K562 (cell line): ENCODE measurements around the gene KCP. TPM values are rescaled to one million over a fixed set of nuclear protein-coding genes. Genes with fewer than 3 reads are reported as not detected.

ENCODE experiments used
- COPS2 ChIP-seq: fragments of 450-650 bp; conservative IDR thresholded peaks from 2 replicates; pipeline ENCODE4 v1.6.1; 2016; ENCODE audit warnings: mild to moderate bottlenecking, moderate library complexity
- ELF4 ChIP-seq: fragments of 450-650 bp; formaldehyde crosslinking; IDR thresholded peaks from 2 replicates; pipeline ENCODE4 v1.4.0; 2022; ENCODE audit warnings: missing genetic modification characterization
- ERF ChIP-seq: fragments of 450-650 bp; formaldehyde crosslinking; IDR thresholded peaks from 2 replicates; pipeline ENCODE4 v1.4.0; 2020; ENCODE audit warnings: mild to moderate bottlenecking, mixed read lengths
- FOXA3 ChIP-seq, 2 experiments: fragments of 450-650 bp in 1 of 2; sonication (generic) in 1 of 2; formaldehyde crosslinking; IDR thresholded peaks in 1 of 2; conservative IDR thresholded peaks in 1 of 2; 2 replicates each; pipeline versions ENCODE4 v1.4.0 to v1.8.0; 2020 to 2022; ENCODE audit warnings: mild to moderate bottlenecking in 2 of 2, missing genetic modification reagents in 1 of 2
- FOXM1 ChIP-seq, 2 experiments: fragments of 450-650 bp in 1 of 2; sonication (generic) in 1 of 2; formaldehyde crosslinking in 1 of 2; IDR thresholded peaks; 2 replicates each; pipeline versions ENCODE4 v1.6.1 to v1.9.0; 2017 to 2022; ENCODE audit warnings: low read depth in 2 of 2, mild to moderate bottlenecking in 2 of 2, missing genetic modification reagents in 1 of 2, moderate library complexity in 1 of 2
- GATAD2A ChIP-seq: fragments of 450-650 bp; IDR thresholded peaks from 2 replicates; pipeline ENCODE4 v1.6.1; 2017
- NBN ChIP-seq: fragments of 450-650 bp; IDR thresholded peaks from 2 replicates; pipeline ENCODE4 v1.6.1; 2016; ENCODE audit warnings: low read depth, mild to moderate bottlenecking
- NFIC ChIP-seq: fragments of 450-650 bp; IDR thresholded peaks from 2 replicates; pipeline ENCODE4 v1.6.1; 2017; ENCODE audit warnings: mild to moderate bottlenecking, inconsistent platforms
- PTTG1 ChIP-seq: fragments of 450-650 bp; IDR thresholded peaks from 2 replicates; pipeline ENCODE4 v1.6.1; 2016; ENCODE audit warnings: low read depth, mild to moderate bottlenecking, missing genetic modification characterization, missing compliant biosample characterization
- SMAD2 ChIP-seq: fragments of 150-350 bp; IDR thresholded peaks from 2 replicates; pipeline ENCODE4 v1.6.1; 2014; ENCODE audit warnings: low read depth, mild to moderate bottlenecking, low read length
- TAF9B ChIP-seq: fragments of 450-650 bp; IDR thresholded peaks from 2 replicates; pipeline ENCODE4 v1.6.1; 2018; ENCODE audit warnings: mild to moderate bottlenecking; ENCODE audit not compliant: partially characterized antibody
- TRIM24 ChIP-seq, 2 experiments: fragments of 450-650 bp; IDR thresholded peaks; 2 replicates each; pipeline ENCODE4 v1.6.1; 2016
- ZNF121 ChIP-seq: sonication (generic); formaldehyde crosslinking; conservative IDR thresholded peaks from 2 replicates; pipeline ENCODE4 v1.8.0; 2022; ENCODE audit warnings: missing genetic modification reagents
- ZNF3 ChIP-seq: fragments of 250-450 bp; sonication (Bioruptor Pico); IDR thresholded peaks from 2 replicates; pipeline ENCODE4 v1.5.0; 2021; ENCODE audit warnings: mild to moderate bottlenecking, moderate library complexity
- ZNF584 ChIP-seq: fragments of 200-800 bp; sonication (Bioruptor generic); IDR thresholded peaks from 2 replicates; pipeline ENCODE4 v1.6.1; 2016; ENCODE audit warnings: low read depth, mild to moderate bottlenecking, missing genetic modification characterization, missing compliant biosample characterization
- ZNF766 ChIP-seq: fragments of 200-800 bp; sonication (Bioruptor generic); conservative IDR thresholded peaks from 2 replicates; pipeline ENCODE4 v1.6.1; 2016; ENCODE audit warnings: missing genetic modification characterization, missing compliant biosample characterization
- polyA plus RNA-seq, 8 experiments: library from polyadenylated mRNA; depleted of rRNA in 4 of 8; stranded (reverse) in 5 of 8; unstranded in 3 of 8; fragments of >200 nt; fragmentation: Nextera tagmentation in 2 of 8; fragmentation: Illumina TruSeq in 1 of 8; extraction: Ambion mirVana in 2 of 8; extraction: Trizol in 1 of 8; gene quantifications; 2 replicates each; pipeline versions ENCODE4 v1.2.1 to v1.2.3, GENCODE V29; 2011 to 2014; ENCODE audit warnings: inconsistent platforms in 1 of 8, missing spikeins in 1 of 8
- total RNA-seq, 7 experiments: library from RNA; depleted of rRNA in 6 of 7; stranded (reverse); fragments of >200 nt in 6 of 7; fragmentation: Illumina TruSeq in 2 of 7; extraction: Trizol in 2 of 7; gene quantifications; 2 replicates each; pipeline versions ENCODE4 v1.2.1 to v1.2.3, GENCODE V29; 2011 to 2021; ENCODE audit warnings: low replicate concordance in 1 of 7
- TF ChIP-seq, protein P1 (sequence below): sonication (generic); formaldehyde crosslinking; IDR thresholded peaks from 2 replicates; pipeline ENCODE4 v1.8.0; 2022; ENCODE audit warnings: missing genetic modification reagents, mild to moderate bottlenecking, borderline replicate concordance
- TF ChIP-seq, protein P2 (sequence below), 3 experiments: fragments of 200-800 bp in 1 of 3; sonication (Bioruptor generic) in 1 of 3; sonication (generic) in 1 of 3; formaldehyde crosslinking in 1 of 3; IDR thresholded peaks; 2 replicates each; pipeline versions ENCODE4 v1.6.1 to v1.8.0; 2016 to 2022; ENCODE audit warnings: mild to moderate bottlenecking in 2 of 3, missing compliant biosample characterization in 2 of 3, missing genetic modification characterization in 2 of 3, missing genetic modification reagents in 1 of 3
- TF ChIP-seq, protein P3 (sequence below): fragments of 200-800 bp; sonication (Bioruptor generic); IDR thresholded peaks from 2 replicates; pipeline ENCODE4 v1.6.1; 2016; ENCODE audit warnings: missing genetic modification characterization, missing compliant biosample characterization

The KCP gene
- total and polyA plus RNA-seq, 9 of the 15 experiments (the other 6 are each of a cell fraction or from before 2014, with no cell fraction given), result 0.06 to 0.17 (median 0.12) TPM; not detected in 3

DNA sequence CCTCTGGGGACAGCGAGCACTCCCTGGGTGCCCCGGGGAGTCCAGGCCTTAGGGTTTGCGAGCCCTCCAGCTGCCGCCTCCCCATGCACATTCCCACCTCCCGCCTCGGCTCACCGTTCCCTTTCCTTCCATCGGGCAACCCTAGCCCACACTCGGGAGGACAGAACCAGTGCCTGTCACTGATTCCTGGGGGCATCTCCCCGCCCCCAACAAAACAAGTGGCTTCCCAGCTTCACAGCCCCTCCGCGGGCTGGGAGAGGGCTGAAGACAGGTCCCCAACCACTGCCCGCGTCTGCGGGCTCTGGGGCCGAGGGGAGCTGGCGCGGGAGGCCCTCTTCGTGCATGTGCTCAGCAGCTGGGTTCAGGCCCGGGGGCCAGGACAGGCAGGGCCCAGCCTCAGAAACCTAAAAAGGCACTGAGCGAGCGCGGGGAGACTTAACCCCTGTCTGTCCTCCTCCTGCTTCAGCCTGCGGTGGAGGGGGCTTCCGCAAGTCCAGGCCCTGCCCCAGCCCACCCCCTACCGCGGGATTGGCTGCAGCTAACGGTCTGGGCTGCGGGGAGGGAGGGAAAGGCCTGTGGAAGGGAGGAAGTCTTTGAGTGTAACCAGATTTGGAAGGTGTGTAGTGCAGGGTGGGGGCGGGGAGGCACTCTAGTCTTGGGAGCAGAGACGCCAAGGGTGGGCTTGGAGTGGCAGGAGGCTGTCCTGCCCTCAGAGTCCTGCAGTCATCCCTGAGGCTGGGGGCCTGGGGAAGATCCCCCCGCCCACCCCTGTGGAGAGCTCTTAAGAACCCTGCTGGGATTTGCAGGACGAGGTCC lies 79.1 kb downstream of the KCP start (continued):
- TF ChIP-seq ERF (peak; percentile 91), FOXM1 (IDR thresholded peaks at IDR 0.05; ENCODE audit: low read depth) (no peak), FOXM1 (CRISPR knock-in tag; IDR thresholded peaks at IDR 0.05; ENCODE audit: low read depth) (no peak), TAF9B (no peak), NFIC (peak; percentile 26), ZNF584 (CRISPR knock-in tag) (no peak), SMAD2 (no peak), COPS2 (no peak), PTTG1 (tag) (no peak), NBN (peak; percentile 84), TRIM24 (IDR thresholded peaks at IDR 0.05) (no peak), ELF4 (CRISPR knock-in tag) (no peak), ZNF121 (CRISPR knock-in tag) (no peak), ZNF3 (no peak), GATAD2A (peak; percentile 28; the same call in 1 of the 2 replicates), FOXA3 (CRISPR knock-in tag; conservative IDR thresholded peaks at IDR 0.05 in 1 of 2, IDR thresholded peaks at IDR 0.05 in 1 of 2) (0 out of 4 replicates have a peak, but pooled peaks of 1 of the 2 experiments have one; percentile 17), ZNF766 (CRISPR knock-in tag) (no peak; the same call in 1 of the 2 replicates)
- TF ChIP-seq, protein P1, sequence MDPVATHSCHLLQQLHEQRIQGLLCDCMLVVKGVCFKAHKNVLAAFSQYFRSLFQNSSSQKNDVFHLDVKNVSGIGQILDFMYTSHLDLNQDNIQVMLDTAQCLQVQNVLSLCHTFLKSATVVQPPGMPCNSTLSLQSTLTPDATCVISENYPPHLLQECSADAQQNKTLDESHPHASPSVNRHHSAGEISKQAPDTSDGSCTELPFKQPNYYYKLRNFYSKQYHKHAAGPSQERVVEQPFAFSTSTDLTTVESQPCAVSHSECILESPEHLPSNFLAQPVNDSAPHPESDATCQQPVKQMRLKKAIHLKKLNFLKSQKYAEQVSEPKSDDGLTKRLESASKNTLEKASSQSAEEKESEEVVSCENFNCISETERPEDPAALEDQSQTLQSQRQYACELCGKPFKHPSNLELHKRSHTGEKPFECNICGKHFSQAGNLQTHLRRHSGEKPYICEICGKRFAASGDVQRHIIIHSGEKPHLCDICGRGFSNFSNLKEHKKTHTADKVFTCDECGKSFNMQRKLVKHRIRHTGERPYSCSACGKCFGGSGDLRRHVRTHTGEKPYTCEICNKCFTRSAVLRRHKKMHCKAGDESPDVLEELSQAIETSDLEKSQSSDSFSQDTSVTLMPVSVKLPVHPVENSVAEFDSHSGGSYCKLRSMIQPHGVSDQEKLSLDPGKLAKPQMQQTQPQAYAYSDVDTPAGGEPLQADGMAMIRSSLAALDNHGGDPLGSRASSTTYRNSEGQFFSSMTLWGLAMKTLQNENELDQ (CRISPR knock-in tag), result no peak
- TF ChIP-seq, protein P2, sequence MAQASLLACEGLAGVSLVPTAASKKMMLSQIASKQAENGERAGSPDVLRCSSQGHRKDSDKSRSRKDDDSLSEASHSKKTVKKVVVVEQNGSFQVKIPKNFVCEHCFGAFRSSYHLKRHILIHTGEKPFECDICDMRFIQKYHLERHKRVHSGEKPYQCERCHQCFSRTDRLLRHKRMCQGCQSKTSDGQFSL (CRISPR knock-in tag; IDR thresholded peaks at IDR 0.05), result no peak
- TF ChIP-seq, protein P2 (tag; IDR thresholded peaks at IDR 0.05), result no peak
- TF ChIP-seq, protein P3, sequence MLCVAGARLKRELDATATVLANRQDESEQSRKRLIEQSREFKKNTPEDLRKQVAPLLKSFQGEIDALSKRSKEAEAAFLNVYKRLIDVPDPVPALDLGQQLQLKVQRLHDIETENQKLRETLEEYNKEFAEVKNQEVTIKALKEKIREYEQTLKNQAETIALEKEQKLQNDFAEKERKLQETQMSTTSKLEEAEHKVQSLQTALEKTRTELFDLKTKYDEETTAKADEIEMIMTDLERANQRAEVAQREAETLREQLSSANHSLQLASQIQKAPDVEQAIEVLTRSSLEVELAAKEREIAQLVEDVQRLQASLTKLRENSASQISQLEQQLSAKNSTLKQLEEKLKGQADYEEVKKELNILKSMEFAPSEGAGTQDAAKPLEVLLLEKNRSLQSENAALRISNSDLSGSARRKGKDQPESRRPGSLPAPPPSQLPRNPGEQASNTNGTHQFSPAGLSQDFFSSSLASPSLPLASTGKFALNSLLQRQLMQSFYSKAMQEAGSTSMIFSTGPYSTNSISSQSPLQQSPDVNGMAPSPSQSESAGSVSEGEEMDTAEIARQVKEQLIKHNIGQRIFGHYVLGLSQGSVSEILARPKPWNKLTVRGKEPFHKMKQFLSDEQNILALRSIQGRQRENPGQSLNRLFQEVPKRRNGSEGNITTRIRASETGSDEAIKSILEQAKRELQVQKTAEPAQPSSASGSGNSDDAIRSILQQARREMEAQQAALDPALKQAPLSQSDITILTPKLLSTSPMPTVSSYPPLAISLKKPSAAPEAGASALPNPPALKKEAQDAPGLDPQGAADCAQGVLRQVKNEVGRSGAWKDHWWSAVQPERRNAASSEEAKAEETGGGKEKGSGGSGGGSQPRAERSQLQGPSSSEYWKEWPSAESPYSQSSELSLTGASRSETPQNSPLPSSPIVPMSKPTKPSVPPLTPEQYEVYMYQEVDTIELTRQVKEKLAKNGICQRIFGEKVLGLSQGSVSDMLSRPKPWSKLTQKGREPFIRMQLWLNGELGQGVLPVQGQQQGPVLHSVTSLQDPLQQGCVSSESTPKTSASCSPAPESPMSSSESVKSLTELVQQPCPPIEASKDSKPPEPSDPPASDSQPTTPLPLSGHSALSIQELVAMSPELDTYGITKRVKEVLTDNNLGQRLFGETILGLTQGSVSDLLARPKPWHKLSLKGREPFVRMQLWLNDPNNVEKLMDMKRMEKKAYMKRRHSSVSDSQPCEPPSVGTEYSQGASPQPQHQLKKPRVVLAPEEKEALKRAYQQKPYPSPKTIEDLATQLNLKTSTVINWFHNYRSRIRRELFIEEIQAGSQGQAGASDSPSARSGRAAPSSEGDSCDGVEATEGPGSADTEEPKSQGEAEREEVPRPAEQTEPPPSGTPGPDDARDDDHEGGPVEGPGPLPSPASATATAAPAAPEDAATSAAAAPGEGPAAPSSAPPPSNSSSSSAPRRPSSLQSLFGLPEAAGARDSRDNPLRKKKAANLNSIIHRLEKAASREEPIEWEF (CRISPR knock-in tag), result no peak
